GM18517 (cell line): ENCODE results near the gene ACTL7A.
"Not testable (repeated sequence)": the region's sequence is repeated elsewhere in the genome, so short reads cannot be mapped to it uniquely, and the experiment has no call there.

ENCODE experiments used
- ATAC-seq: cut with Tn5 transposase; IDR thresholded peaks from one replicate; pipeline ENCODE4 v1.9.1; 2021; ENCODE audit warnings: mild to moderate bottlenecking, moderate library complexity; ENCODE audit not compliant: unreplicated experiment

ACTL7A gene, protein sequence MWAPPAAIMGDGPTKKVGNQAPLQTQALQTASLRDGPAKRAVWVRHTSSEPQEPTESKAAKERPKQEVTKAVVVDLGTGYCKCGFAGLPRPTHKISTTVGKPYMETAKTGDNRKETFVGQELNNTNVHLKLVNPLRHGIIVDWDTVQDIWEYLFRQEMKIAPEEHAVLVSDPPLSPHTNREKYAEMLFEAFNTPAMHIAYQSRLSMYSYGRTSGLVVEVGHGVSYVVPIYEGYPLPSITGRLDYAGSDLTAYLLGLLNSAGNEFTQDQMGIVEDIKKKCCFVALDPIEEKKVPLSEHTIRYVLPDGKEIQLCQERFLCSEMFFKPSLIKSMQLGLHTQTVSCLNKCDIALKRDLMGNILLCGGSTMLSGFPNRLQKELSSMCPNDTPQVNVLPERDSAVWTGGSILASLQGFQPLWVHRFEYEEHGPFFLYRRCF

GRCh38 chr9:108861997-108862396 is at the start of gene ACTL7A:
TSS of gene ACTL7A (plus strand) at chr9:108862266. CDS start at chr9:108862323, 57 bp downstream.
- no peak for ATAC-seq

- ATAC-seq = no peak
These were observed 49.6 kb upstream of the ACTL7A start for GRCh38 chr9:108812396-108813025.

- ATAC-seq = no peak
These were observed 48.0 kb upstream of the ACTL7A start for GRCh38 chr9:108813951-108814601.

DNA sequence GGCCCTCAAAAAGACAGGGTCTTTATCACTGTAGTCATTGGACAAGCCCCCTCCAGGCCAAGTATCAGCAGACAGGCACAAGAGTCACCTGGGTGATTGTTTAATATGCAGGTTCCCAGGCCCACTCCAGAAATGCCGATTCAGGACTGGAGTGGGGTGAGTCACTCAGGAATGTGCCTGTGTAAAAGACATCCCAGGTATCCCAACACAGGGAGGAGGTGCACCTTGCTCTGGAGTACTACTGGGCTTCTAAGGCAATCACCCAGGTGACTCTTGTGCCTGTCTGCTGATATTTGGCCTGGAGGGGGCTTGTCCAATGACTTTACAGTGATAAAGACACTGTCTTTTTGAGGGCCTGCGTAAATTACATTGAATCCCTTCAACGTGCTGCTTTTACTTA is 46.9 kb upstream of the ACTL7A start:
- ATAC-seq = no peak

- no peak for ATAC-seq
These were observed 46.0 kb upstream of the ACTL7A start for GRCh38 chr9:108816037-108816436.

- ATAC-seq = no peak
These were observed 38.2 kb upstream of the ACTL7A start for GRCh38 chr9:108823829-108824228.

GRCh38 chr9:108830272-108830671 is 31.8 kb upstream of the ACTL7A start:
- ATAC-seq = no peak

DNA sequence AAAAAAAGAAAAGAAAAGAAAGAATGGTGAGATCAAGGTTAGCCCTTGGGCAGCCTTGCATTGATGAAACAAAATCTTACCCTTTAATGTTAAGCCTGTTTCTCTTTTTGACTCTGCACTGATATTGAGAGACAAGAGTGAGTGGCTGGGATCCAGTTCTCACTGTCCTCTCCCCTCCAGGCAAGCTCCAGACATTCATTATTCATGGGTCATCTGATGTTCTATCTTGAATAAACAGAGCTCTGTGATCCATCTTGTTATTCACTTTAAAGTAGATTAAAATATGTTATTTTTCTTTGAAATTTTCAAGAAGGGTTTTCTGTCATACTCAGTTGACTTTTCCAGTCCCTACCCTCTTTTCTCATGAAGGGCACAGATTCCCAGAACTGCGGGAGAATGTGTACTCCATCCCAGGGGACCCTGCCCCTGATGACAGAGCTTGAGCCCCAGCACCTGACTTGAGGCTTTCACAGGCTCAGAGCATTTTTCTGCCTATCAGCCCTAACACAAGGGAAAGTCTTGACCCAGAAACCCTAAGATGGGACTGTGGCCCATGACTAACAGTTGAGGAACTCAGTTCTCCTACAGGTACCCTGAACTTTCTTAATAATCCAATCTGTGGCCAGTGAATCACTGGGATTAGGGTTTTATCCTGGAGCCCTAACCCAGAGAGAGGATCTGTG is 30.4 kb upstream of the ACTL7A start:
- ATAC-seq = no peak

- no peak for ATAC-seq
These were observed 29.9 kb upstream of the ACTL7A start for GRCh38 chr9:108832179-108832500.

DNA sequence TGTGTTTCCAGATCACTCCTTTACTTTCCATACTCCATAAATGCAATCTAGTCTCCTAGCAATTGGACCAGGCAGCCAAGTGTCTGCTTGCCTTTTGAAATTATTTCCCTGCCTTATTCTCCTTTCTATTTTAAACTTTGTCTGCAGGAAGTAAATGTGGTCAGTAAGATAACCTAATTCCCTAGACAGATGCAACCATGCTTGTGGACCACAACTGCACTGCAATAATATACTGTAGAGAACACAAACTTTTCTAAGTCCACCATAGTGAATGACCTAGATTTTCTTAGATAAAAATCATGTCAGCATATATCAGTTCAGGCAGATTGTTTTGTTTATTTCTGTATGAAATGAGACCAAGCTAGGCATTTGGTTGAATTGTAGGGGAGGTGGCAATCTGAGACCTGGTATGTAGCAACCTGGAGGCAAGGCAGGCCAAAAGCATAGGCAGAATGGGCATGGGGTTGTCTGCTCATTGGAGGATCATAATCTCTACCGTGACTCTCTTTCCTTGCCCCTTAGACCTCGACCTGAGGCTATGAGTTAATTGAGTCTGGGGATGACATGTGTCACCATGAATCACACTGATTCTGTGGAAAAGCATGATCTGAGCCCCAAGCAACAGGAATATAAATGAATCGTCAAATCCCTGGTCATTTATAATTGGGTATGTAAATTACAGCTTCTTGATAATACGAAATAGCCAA is 27.0 kb upstream of the ACTL7A start:
- no peak for ATAC-seq

DNA sequence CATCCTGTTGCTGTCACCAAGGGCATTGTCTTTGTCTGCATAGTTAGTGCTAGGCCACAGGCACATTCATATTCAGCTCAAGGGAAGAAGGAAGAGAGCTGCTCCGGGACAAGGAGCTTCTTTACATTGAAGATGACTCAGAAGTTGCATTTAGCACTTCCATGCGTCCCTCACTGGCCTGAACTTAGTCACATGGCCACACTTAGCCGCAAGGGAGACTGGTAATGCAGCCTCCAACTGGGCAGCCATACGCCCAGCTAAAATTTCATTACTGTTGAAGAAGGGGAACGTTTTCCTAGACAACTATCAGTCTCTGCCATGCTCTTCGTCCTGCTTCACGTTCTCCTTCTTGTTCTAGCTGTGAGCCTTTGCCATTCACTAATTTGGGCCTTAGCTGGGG is 26.2 kb upstream of the ACTL7A start:
- ATAC-seq = no peak

GRCh38 chr9:108836319-108836718 is 25.7 kb upstream of the ACTL7A start:
- ATAC-seq = no peak

DNA sequence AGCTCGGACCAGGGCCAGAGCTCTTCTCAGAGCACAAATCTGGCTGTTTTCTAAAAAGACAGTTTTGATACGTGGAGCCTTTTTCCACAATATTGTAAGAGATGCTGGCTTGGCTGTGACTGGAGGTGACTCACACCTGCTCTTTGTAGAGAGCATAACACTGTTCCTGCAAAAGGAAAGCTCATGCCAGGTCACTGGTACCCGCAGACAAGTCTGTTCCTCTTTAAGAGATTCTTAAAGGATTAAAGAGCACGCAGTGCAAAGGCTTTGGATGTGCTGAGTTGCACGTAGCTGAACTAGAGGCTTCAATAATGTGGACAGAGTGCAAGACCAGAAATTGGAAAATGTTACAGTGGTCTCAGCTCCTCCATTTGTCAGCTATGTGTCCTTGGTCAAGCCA is 25.3 kb upstream of the ACTL7A start:
- ATAC-seq = no peak

- ATAC-seq = no peak
These were observed 24.5 kb upstream of the ACTL7A start for GRCh38 chr9:108837530-108837929.

DNA sequence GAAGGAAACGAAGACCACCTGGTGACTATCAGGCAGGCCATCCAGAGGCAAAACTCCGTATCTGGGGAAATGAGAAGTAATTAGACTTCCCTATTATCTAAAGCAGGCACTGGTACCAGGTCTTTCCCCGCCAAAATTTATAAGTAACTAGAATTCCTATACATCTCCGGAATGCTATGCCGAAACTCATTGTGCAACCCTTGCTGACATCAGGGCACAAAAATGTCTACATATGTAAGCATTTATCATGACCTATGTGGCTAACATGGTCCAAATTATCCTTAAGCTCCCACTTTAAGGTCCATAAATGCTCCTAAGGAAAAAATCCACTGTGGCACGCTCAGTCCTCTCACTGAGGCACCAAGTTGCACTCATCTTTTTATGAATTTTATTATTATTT is 24.0 kb upstream of the ACTL7A start:
- no peak for ATAC-seq

DNA sequence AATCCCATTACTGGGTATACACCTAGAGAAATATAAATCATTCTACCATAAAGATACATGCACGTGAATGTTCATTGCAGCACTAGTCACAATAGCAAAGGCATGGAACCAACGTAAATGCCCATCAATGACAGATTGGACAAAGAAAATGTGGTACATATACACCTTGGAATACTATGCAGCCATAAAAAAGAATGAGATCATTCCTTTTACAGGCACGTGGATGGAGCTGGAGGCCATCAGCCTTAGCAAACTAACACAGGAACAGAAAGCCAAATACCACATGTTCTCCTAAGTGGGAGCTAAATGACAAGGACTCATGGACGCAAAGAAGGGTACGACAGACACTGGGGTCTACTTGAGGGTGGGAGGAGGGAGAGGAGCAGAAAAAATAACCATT is 22.5 kb upstream of the ACTL7A start:
- ATAC-seq = not testable (repeated sequence)

DNA sequence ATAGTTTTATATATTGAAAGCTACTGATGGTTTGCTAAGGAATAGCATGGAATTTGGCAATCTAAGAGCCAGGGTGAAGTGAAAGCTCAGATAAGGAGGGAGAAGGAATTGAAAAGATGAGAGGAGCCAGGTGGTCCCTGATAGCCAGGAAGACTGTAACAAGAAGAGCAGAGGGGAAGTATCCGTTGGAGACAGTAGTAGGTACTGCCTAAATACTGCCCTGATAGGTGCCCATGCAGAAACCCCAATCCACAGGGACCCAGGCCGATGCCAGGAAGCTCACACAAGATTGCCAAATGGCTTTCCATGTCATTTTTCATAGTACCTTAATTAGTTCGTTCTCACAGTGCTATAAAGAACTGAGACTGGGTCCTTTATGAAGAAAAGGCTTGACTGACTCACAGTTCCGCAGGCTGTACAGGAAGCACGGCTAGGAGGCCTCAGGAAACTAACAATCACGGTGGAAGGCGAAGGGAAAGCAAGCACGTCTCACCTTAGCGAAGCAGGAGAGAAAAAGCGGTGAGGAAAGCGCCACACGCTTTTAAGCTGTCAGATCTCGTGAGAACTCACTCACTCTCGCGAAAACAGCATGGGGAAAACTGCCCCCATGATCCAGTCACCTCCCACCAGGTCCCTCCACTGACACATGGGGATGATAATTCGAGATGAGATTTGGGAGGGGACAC is 19.3 kb upstream of the ACTL7A start:
- no peak for ATAC-seq

DNA sequence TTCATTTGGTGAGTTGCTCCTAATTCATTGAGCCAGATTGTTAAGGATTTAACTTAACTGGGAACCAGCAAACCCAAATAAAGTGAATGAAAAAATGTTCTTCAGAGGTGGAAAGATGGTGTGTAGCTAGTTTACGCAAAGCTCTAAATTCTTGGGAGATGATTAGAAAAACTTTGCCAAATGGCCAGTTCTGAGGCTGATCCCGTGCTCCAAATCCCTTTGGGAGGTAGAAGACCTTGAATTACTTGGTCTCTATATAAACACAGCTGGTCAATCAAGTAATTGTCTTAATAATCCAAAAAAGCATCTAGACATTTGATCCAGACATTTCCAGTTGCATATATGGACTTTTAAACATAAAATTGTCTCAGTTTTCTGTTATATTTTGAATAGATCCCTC is 17.7 kb upstream of the ACTL7A start:
- ATAC-seq = no peak

- no peak for ATAC-seq
These were observed 17.2 kb upstream of the ACTL7A start for GRCh38 chr9:108844856-108845255.

DNA sequence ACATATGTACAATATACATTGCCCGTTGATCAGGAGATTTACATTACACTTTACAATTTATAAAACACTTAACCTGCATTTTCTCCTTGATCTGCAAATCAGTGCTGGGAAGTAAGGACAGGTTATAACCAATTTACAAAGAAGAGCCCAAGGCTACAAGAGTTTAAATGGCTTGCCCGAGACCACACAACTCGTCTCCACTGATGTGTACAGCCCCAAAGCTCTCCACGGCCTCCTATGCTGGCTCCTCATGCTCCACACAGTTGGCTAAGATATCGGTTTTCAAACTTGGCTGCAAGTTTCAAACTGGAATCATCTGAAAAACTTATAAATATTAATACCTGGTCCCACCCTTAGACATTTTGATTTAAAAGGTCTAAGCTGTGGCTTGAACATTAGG is 16.6 kb upstream of the ACTL7A start:
- ATAC-seq = no peak
